Smooth muscle cell (in vitro differentiated cells): ENCODE data around the gene RBM15B. TPM values are rescaled to one million over a fixed set of nuclear protein-coding genes. Genes with fewer than 3 reads are reported as not detected.

Source experiments
- DNase-seq: peaks from one replicate; lab custom pipeline; 2025; ENCODE audit not compliant: unreplicated experiment; lab: John Stamatoyannopoulos, UW
- H2AFZ ChIP-seq: fragments of 200-600 bp; sonication (generic); 2 replicates; pipeline ENCODE4 v1.6.0; 2016; ENCODE audit warnings: antibody characterized with exemption, low read depth, mild to moderate bottlenecking
- H3F3A ChIP-seq: fragments of 200-600 bp; sonication (generic); 2 replicates; pipeline ENCODE4 v1.6.0; 2017; ENCODE audit warnings: antibody characterized with exemption, low read depth
- H3K27ac ChIP-seq: fragments of 200-600 bp; sonication (generic); 2 replicates; pipeline ENCODE4 v1.5.1; 2016; ENCODE audit warnings: low read depth, mild to moderate bottlenecking
- H3K27me3 ChIP-seq: fragments of 200-600 bp; sonication (generic); 2 replicates; pipeline ENCODE4 v1.6.1; 2016; ENCODE audit warnings: low read depth, mild to moderate bottlenecking
- H3K36me3 ChIP-seq: fragments of 200-600 bp; sonication (generic); 2 replicates; pipeline ENCODE4 v1.5.1; 2016; ENCODE audit warnings: low read depth
- H3K4me1 ChIP-seq: fragments of 200-600 bp; sonication (generic); 2 replicates; pipeline ENCODE4 v1.5.1; 2016; ENCODE audit warnings: low read depth
- H3K4me2 ChIP-seq: fragments of 200-600 bp; sonication (generic); 2 replicates; pipeline ENCODE4 v1.6.0; 2016; ENCODE audit warnings: mild to moderate bottlenecking
- H3K4me3 ChIP-seq: fragments of 200-600 bp; sonication (generic); 2 replicates; pipeline ENCODE4 v1.5.1; 2016; ENCODE audit warnings: mild to moderate bottlenecking
- H3K79me2 ChIP-seq: fragments of 200-600 bp; sonication (generic); 2 replicates; pipeline ENCODE4 v1.6.0; 2016; ENCODE audit warnings: low read depth, mild to moderate bottlenecking
- H3K9ac ChIP-seq: fragments of 200-600 bp; sonication (generic); 2 replicates; pipeline ENCODE4 v1.6.0; 2016; ENCODE audit warnings: low read depth
- H3K9me3 ChIP-seq: fragments of 200-600 bp; sonication (generic); replicated peaks from 2 replicates; pipeline ENCODE4 v1.5.1; 2016; ENCODE audit warnings: low read depth
- H4K20me1 ChIP-seq: fragments of 200-600 bp; sonication (generic); 2 replicates; pipeline ENCODE4 v1.6.0; 2016; ENCODE audit warnings: low read depth
- WGBS: methylation state at CpG from one replicate; pipeline ENCODE4 v1.1.7; 2016; ENCODE audit warnings: low lambda C conversion rate; 5-methylcytosine and 5-hydroxymethylcytosine counted together
- polyA plus RNA-seq: library from polyadenylated mRNA; unstranded; fragments of >200 nt; fragmentation: Nextera tagmentation; extraction: Ambion mirVana; gene quantifications from 2 replicates; pipeline ENCODE4 v1.2.1, GENCODE V29; 2016
- total RNA-seq: library from RNA; depleted of rRNA; stranded (reverse); fragments of >200 nt; gene quantifications from 2 replicates; pipeline ENCODE4 v1.2.3, GENCODE V29; 2014
- TF ChIP-seq, protein P1 (sequence below): fragments of 200-600 bp; sonication (generic); IDR thresholded peaks from 2 replicates; pipeline ENCODE4 v1.5.1; 2017; ENCODE audit warnings: borderline replicate concordance, mild to moderate bottlenecking, antibody characterized with exemption; ENCODE audit not compliant: insufficient read depth, poor library complexity, severe bottlenecking

Gene RBM15B
- total and polyA plus RNA-seq, 2 experiments from 2014 or later = 21.7 to 38.0 TPM

GRCh38 chr3:51375571-51375970 is 15.5 kb upstream of the RBM15B start:
- no peaks in the 10 kb centered on the region for H4K20me1 ChIP-seq
- WGBS = 82% methylated on average over 8 of the region's 8 CpGs
- H3K27ac ChIP-seq = no peak overlapping the region
- no peak overlapping the region for H3K9ac ChIP-seq
- H3K4me2 ChIP-seq = no peak overlapping the region
- DNase-seq = no peak
- no peaks in the 10 kb centered on the region for H3K36me3 ChIP-seq
- no peaks in the 10 kb centered on the region for H3K27me3 ChIP-seq
- no peaks in the 10 kb centered on the region for H3K79me2 ChIP-seq
- H3K4me1 ChIP-seq = no peaks in the 10 kb centered on the region
- no peak overlapping the region for H2AFZ ChIP-seq
- H3K9me3 ChIP-seq = no peaks in the 10 kb centered on the region
- TF ChIP-seq, protein P1, sequence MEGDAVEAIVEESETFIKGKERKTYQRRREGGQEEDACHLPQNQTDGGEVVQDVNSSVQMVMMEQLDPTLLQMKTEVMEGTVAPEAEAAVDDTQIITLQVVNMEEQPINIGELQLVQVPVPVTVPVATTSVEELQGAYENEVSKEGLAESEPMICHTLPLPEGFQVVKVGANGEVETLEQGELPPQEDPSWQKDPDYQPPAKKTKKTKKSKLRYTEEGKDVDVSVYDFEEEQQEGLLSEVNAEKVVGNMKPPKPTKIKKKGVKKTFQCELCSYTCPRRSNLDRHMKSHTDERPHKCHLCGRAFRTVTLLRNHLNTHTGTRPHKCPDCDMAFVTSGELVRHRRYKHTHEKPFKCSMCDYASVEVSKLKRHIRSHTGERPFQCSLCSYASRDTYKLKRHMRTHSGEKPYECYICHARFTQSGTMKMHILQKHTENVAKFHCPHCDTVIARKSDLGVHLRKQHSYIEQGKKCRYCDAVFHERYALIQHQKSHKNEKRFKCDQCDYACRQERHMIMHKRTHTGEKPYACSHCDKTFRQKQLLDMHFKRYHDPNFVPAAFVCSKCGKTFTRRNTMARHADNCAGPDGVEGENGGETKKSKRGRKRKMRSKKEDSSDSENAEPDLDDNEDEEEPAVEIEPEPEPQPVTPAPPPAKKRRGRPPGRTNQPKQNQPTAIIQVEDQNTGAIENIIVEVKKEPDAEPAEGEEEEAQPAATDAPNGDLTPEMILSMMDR = no peak
- H3F3A ChIP-seq = no peaks in the 10 kb centered on the region
- no peak overlapping the region for H3K4me3 ChIP-seq

GRCh38 chr3:51378065-51378464 is 13.0 kb upstream of the RBM15B start:
- no peak overlapping the region for H3K4me3 ChIP-seq
- H3F3A ChIP-seq = no peaks in the 10 kb centered on the region
- H3K36me3 ChIP-seq = no peaks in the 10 kb centered on the region
- no peaks in the 10 kb centered on the region for H3K27me3 ChIP-seq
- TF ChIP-seq, protein P1 = no peak
- H3K9me3 ChIP-seq = no peaks in the 10 kb centered on the region
- no peaks in the 10 kb centered on the region for H4K20me1 ChIP-seq
- no peak overlapping the region for H3K9ac ChIP-seq
- WGBS = 93% methylated on average over 5 of the region's 5 CpGs
- H3K4me1 ChIP-seq = no peaks in the 10 kb centered on the region
- no peak overlapping the region for H2AFZ ChIP-seq
- no peak overlapping the region for H3K27ac ChIP-seq
- no peak overlapping the region for H3K4me2 ChIP-seq
- H3K79me2 ChIP-seq = no peaks in the 10 kb centered on the region
- no peak for DNase-seq

GRCh38 chr3:51378726-51379125 is 12.4 kb upstream of the RBM15B start:
- H3K4me2 ChIP-seq = no peak overlapping the region
- H3K9me3 ChIP-seq = no peaks in the 10 kb centered on the region
- WGBS = 96% methylated on average over 2 of the region's 2 CpGs
- H3K36me3 ChIP-seq = no peaks in the 10 kb centered on the region
- H3K79me2 ChIP-seq = peaks cover 3% of the 10 kb centered on the region
- H3K4me1 ChIP-seq = peaks cover 4% of the 10 kb centered on the region
- H3K9ac ChIP-seq = no peak overlapping the region
- TF ChIP-seq, protein P1 = no peak
- no peak overlapping the region for H2AFZ ChIP-seq
- no peaks in the 10 kb centered on the region for H3K27me3 ChIP-seq
- no peaks in the 10 kb centered on the region for H4K20me1 ChIP-seq
- H3F3A ChIP-seq = no peaks in the 10 kb centered on the region
- DNase-seq = no peak
- no peak overlapping the region for H3K4me3 ChIP-seq
- no peak overlapping the region for H3K27ac ChIP-seq

DNA sequence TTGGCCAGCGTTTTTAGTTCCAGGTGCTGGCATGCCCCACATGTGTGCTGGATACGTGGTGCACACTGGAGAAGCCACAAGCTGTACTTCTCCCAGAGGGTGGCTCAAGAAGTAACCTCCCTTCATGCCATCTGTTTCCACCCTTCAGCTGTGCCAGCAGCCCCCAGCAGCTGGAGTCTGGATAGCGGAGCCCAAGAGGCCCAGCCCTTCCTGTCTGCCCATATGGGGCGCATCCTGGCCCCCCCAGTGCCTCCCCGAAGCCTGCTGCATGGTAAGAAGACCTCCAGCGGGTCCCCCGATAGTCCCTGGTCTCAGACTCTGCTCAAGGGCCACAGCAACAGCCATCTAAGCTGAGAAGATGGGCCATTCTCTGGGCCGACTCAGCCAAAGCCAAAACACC is 11.8 kb upstream of the RBM15B start:
- TF ChIP-seq, protein P1 = no peak
- Histone ChIP-seq H3F3A (no peaks in the 10 kb centered on the region), H4K20me1 (no peaks in the 10 kb centered on the region), H3K27ac (no peak overlapping the region), H3K9ac (no peak overlapping the region), H3K4me2 (no peak overlapping the region), H3K79me2 (peaks cover 9% of the 10 kb centered on the region), H3K9me3 (no peaks in the 10 kb centered on the region), H3K36me3 (no peaks in the 10 kb centered on the region), H3K27me3 (no peaks in the 10 kb centered on the region), H2AFZ (no peak overlapping the region), H3K4me3 (no peak overlapping the region), H3K4me1 (peaks cover 5% of the 10 kb centered on the region)
- 95% methylated on average over 8 of the region's 8 CpGs for WGBS
- DNase-seq = no peak
